NCI-H2029 treated with DMSO at 0.1 percent for 48 hours (cell line): Measurements from ENCODE around the gene GLB1L2.
"Not testable (repeated sequence)": the region's sequence is repeated elsewhere in the genome, so short reads cannot be mapped to it uniquely, and the experiment has no call there.

Experiments
- DNase-seq: peaks from one replicate; lab custom pipeline; 2025; lab: John Stamatoyannopoulos, UW

The GLB1L2 gene

GRCh38 chr11:134322553-134322952 lies 9.2 kb upstream of the GLB1L2 start:
- no peak for DNase-seq

DNA sequence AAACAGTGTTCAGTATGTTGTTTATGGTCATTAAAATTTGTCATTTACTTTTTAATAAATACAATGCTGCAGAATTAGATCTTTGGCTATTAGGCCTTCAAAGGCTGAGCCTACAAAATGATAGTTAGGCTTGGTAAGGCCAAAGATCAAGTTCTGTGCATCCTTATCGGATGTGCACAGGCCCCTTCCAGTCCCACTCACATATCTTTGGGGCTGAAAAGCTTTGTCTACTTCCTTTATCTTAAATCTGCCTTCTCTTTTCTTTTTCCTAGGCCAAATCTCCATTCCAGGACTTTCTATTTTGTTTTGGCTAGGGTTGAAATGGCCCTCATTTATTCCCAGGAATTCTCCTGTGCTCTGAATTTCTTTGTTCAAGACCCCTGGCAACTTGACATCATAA lies 3.4 kb upstream of the GLB1L2 start:
- no peak for DNase-seq

DNA sequence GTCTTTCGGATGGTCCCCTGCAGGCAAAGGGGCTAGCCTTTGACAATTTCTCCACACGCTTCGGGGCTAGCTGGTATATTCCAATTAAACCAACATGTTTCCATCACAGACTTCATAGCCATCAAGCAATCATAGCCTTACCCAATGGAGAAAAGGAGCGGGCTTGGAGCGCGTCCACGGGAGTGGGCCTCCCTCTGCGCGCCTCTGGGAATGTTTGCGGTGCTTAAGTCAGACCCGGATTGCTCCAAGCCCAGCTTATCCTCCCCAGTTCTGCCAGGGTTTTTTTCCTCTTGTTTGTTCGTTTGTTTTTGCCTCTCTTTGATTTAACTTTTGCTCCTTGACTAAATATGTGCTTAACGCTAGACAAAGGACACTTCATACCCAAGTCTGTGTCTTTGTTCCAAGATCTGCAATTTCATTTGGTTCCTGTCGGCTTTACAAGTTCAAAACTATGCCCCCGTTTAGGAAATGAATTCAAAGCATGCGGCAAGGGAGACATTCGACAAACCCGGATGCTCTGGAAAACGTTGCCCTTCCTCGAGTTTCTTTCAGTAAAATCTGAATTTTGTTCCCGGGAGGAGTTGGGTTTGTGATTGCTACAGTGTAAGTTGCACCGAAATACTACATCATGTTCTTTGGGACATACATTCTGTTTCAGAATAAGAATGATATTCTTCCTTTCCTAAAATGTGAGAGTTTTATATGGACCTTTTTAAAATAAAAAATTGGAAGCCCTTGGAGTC lies 1.0 kb upstream of the GLB1L2 start:
- no peak for DNase-seq

- DNase-seq, result no peak
Observed at GRCh38 chr11:134332189-134332631, 422 bp downstream of the GLB1L2 start.

GRCh38 chr11:134332782-134333181 lies 994 bp downstream of the GLB1L2 start:
- no peak for DNase-seq

DNA sequence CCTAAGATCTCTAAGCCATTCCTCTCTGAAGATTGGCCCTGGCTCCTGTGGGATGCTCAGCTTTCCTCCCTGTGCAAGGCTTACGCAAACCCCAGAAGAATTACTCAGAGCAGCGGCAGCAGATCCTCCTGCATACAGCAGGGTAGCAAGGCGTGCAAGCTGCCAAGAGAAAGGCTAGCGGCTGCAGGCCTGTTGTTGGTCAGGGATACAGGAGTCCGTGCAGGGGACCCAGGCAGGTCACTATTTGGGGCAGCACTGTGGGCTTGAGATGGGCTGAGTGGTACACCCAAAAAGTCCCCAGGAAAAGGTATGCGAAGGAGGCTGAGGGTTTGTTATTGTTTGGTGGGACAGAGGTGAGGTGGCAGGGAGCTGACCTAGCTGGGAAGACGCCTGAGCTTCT lies 1.5 kb downstream of the GLB1L2 start:
- DNase-seq, result no peak

DNA sequence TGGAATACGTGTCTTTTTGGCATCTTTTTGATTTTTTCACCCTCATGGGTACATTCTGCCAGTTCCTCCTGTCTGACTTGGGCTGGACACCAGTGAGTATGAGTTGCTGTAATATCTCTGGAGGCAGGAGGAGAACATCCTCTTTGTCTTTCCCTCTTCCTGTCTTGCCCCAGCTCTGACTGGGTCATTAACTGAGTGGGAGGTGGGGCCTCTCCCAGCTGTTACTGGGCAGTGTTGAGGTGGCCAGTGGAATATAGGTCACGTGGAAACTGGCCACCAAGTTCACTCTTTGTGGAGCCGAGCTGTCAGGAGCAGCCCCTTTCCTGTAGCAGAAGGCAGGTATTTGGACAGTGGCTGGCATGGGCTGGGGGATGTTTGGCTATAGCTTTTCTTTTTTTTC lies 2.2 kb downstream of the GLB1L2 start:
- DNase-seq, result no peak

DNA sequence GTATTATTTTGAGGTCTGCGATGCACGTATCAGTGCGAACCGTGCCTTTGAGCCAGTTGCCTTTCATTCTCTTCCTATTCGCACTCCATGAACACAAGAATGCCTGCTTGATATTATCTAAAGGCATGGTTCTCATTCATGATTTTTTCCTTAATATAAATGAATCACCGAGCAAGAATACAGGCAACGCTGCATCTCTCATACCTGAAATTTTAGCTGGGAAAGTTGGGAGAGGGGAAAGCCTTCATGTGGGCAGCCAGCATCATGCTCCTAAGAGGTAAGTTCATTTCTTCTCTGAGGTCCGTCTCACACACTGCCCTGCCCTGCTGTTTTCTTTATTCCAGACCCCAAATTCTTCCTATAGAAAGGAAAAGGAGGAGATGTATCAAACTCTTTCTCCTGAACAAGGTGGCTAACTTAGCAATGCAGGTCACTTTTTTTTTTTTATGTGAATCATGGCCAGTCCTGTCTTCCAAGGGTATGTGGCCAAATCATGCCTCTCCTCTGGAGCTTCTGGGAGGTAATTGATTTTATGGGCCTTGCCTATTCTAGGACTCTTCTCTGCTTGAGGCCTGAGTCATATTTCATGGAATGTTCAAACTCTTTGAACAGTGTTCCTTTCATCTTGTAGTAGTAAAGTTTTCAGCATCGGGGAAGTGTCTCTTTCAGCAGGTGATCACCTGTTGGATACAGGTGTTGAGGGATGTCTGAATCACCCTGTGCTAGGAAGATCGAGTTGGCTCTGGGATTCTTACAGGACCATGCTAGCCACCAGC lies 3.2 kb downstream of the GLB1L2 start:
- DNase-seq, result no peak

GRCh38 chr11:134337051-134337450 lies 5.3 kb downstream of the GLB1L2 start:
- DNase-seq, result no peak

GRCh38 chr11:134338068-134338467 lies 6.3 kb downstream of the GLB1L2 start:
- DNase-seq, result no peak

DNA sequence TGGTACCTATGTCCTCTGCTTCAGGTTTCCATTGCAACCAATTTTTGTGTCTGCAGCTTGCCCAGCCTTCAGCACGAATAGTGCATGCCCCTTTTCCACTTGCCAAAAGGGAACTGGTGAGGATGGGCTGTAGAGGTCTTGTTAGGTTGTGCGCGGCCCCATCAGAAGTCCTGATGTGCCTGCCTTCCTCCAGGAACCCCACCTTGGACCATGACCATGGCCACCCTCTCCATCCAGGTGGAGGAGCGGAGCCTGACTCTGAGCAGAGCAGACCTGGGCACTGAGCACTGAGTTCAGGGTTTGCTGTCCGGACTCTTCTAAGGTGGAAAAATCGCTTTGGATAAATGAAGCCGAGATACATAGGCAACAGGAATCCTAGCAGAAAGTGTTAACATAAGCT lies 6.9 kb downstream of the GLB1L2 start:
- no peak for DNase-seq

- DNase-seq, result no peak
Observed at GRCh38 chr11:134339756-134340155, 8.0 kb downstream of the GLB1L2 start.

DNA sequence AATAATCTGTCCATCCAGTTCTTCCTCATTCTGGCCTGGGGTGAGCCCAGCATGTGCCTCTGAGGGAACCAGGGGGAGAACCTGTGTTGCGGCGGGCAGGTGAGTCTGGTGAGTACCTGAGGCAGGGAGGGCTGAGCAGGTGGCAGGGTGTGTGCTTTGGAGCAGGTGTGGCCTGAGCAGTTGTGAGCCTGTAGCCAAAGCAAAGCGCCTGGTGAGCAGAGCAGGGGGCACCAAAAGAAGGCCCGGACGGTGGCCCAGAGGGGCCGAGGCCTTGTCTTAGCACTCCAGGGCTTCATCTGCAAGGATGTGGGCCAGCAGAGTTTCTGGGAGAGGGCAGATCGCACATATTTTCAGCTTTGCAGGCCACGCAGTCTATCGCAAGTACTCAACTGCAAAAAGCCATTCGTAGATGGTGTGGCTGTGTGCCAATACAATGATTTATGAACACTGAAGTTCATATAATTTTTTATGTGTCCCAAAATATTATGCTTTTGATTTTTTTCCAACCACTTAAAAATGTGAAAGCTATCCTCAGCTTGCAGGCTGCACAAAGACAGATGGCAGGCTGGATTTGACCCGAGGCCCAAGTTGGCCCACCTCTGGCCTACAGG lies 8.7 kb downstream of the GLB1L2 start:
- no peak for DNase-seq

DNA sequence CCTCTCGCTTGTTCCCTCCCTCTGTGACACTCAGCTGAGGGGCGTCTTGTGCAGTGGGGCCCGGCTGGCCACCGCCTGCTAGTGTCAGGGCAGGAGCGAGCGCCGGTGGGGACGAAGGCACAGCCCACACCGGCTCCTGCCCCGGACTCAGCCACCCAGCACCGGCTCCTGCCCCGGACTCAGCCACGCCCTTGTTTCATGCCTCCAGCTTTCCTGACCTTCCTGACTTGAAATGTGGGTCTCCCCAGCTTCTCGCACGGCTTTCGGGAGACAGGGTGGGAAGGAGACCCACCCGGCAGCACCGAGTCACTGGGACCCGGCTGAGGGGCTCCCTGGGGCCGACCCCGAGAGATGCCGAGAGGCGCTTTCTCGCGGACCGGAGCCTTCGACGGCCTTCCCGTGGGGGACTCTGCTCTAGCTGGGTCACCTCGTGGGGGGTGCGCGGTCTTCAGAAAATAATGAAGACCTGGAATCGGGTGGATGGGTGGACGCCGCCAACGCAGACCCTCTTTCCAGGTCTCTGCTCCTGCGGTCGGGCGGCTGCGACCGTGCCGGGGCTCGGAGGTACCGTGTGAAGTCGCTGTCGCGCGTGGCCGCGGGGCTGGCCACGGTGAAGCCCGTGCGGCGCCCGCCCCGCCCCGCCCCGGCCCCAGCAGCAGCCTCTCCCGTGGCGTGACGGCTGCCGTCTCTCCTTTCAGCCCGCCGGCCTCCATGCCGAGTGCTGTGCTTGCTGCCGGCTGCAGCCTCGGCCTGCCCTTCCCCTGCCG lies 10.2 kb downstream of the GLB1L2 start:
- DNase-seq, result no peak

- DNase-seq, result no peak
Observed at GRCh38 chr11:134342572-134343340, 11.0 kb downstream of the GLB1L2 start.

GRCh38 chr11:134343646-134344045 lies 11.9 kb downstream of the GLB1L2 start:
- DNase-seq, result no peak

GRCh38 chr11:134344497-134345236 lies 12.9 kb downstream of the GLB1L2 start:
- DNase-seq, result not testable (repeated sequence)

GRCh38 chr11:134345237-134345550 lies 13.4 kb downstream of the GLB1L2 start:
- DNase-seq, result no peak

DNA sequence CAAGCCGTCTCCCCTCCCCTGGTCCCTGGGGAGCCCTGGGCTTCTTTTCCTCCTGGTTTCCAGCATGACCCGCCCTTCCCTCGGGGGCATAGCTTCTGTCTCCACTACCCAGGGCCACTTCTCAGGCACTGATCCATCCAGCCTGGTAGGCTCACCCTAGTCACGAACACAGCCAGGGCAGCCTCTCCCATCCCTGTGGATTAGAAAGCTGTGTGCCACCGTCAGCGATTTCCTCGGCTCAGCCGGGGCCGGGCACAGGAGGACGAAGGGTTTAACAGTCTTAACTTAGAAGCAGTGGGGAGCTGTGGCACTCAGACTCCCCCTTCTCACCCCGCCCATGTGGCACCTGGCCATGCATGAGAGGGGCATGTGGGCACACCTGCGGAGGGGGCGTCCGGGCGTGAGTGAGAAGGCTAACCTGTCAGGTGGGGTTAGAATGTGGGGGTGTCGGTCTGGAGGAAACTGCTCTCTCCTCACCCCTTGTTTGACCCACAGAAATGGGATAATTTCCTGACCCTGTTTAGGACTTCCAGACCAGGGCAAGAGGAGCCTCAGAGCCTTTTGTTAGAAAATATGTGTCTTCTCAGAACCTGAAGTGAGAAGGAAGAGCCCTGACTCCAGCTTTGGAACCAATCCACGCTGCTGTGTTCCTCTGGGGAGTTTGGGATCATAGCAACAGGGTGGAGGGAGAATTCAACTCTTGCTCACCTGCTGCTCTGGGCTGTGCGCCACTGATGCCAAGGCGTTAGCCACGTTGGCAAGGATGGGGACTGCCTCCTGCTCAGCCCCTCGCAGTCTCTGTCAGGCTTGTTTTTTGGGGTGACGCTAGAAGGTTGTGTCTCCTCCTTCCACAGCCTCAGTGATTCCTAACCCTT lies 14.6 kb downstream of the GLB1L2 start:
- DNase-seq, result no peak

DNA sequence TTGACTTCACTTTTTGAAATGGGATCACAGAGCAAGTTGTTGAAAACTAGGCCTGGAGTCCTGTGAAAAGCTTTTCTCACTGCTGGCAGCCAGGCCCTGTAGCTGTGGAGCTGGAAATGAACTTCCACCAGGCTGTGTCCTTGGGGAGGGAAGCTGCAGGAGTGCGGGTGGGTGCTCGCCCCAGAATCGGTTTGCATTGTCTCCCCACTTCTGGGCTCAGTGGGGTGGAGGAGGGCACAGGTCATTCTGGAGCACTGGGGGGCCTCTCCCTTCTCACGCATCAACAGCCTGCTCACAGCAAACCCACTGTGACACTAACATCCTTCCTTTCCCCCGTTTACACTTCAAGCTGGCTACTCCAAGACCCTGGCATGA lies 15.2 kb downstream of the GLB1L2 start:
- DNase-seq, result no peak
